GM21576 (cell line): Measurements from ENCODE around the gene KRT1.
"Not testable (repeated sequence)": the region's sequence is repeated elsewhere in the genome, so short reads cannot be mapped to it uniquely, and the experiment has no call there.

Experiments used
- ATAC-seq: cut with Tn5 transposase; IDR thresholded peaks from one replicate; pipeline ENCODE4 v1.9.1; 2021; ENCODE audit warnings: mild to moderate bottlenecking, moderate library complexity; ENCODE audit not compliant: unreplicated experiment

The KRT1 gene

GRCh38 chr12:52680363-52680762 is at the start of gene KRT1:
Gene KRT1, minus strand, starts transcription at chr12:52680407. Its CDS starts 59 bp downstream, at chr12:52680348.
- no peak for ATAC-seq

GRCh38 chr12:52729147-52729546 is 48.9 kb upstream of the KRT1 start:
- no peak for ATAC-seq

- ATAC-seq, result no peak
These were observed 48.2 kb upstream of the KRT1 start for GRCh38 chr12:52728374-52728773.

GRCh38 chr12:52727037-52727436 is 46.8 kb upstream of the KRT1 start:
- ATAC-seq, result no peak

GRCh38 chr12:52726451-52726850 is 46.2 kb upstream of the KRT1 start:
- ATAC-seq, result no peak

GRCh38 chr12:52724384-52724783 is 44.2 kb upstream of the KRT1 start:
- no peak for ATAC-seq

- ATAC-seq, result no peak
These were observed 42.5 kb upstream of the KRT1 start for GRCh38 chr12:52722680-52723079.

- ATAC-seq, result no peak
These were observed 41.7 kb upstream of the KRT1 start for GRCh38 chr12:52721838-52722470.

- ATAC-seq, result no peak
These were observed 40.2 kb upstream of the KRT1 start for GRCh38 chr12:52720365-52720886.

GRCh38 chr12:52716061-52716460 is 35.9 kb upstream of the KRT1 start:
- no peak for ATAC-seq

- ATAC-seq, result no peak
These were observed 35.2 kb upstream of the KRT1 start for GRCh38 chr12:52715416-52715815.

- ATAC-seq, result no peak
These were observed 34.7 kb upstream of the KRT1 start for GRCh38 chr12:52714887-52715281.

- ATAC-seq, result no peak
These were observed 34.0 kb upstream of the KRT1 start for GRCh38 chr12:52713960-52714886.

- ATAC-seq, result not testable (repeated sequence)
These were observed 31.9 kb upstream of the KRT1 start for GRCh38 chr12:52712122-52712521.

GRCh38 chr12:52710730-52711129 is 30.5 kb upstream of the KRT1 start:
- ATAC-seq, result no peak

GRCh38 chr12:52708010-52708409 is 27.8 kb upstream of the KRT1 start:
- no peak for ATAC-seq

- ATAC-seq, result no peak
These were observed 24.3 kb upstream of the KRT1 start for GRCh38 chr12:52704464-52704863.

- no peak for ATAC-seq
These were observed 23.7 kb upstream of the KRT1 start for GRCh38 chr12:52703878-52704277.

- no peak for ATAC-seq
These were observed 23.2 kb upstream of the KRT1 start, which contains the start of gene KRT77 for GRCh38 chr12:52703424-52703823. Gene KRT77, minus strand, starts transcription at chr12:52703524. Its CDS starts 90 bp downstream, at chr12:52703434.

GRCh38 chr12:52702338-52702737 is 22.1 kb upstream of the KRT1 start:
- no peak for ATAC-seq

GRCh38 chr12:52701281-52701680 is 21.1 kb upstream of the KRT1 start:
- no peak for ATAC-seq

GRCh38 chr12:52699960-52700359 is 19.8 kb upstream of the KRT1 start:
- no peak for ATAC-seq
